HG03064 (cell line): Measurements from ENCODE around the gene NTPCR.

Source experiments
- ATAC-seq: cut with Tn5 transposase; IDR thresholded peaks from one replicate; pipeline ENCODE4 v1.9.1; 2021; ENCODE audit warnings: low read depth; ENCODE audit not compliant: unreplicated experiment

NTPCR gene

GRCh38 chr1:233005156-233005555 lies 54.7 kb downstream of the NTPCR start:
- no peak for ATAC-seq

GRCh38 chr1:233005703-233006102 lies 55.3 kb downstream of the NTPCR start:
- no peak for ATAC-seq

DNA sequence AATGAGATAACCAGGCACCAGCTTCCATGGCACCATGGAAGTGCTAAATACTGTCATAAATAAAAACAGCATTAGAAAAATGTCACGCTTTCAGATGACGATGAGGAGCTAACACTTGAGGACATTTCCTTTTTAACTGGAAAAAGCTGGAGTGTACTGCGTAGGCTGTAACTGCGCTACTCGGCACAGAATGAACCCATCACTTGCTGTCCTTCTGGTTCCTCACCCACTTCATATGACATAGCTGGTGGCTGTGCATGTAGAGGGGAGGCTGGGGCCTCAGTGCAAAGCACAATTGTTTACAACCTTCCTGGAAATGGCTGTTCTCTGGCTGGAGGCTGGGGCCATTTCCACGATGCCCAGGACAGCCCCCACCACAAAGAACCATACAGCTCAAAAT lies 55.7 kb downstream of the NTPCR start:
- ATAC-seq, result no peak

DNA sequence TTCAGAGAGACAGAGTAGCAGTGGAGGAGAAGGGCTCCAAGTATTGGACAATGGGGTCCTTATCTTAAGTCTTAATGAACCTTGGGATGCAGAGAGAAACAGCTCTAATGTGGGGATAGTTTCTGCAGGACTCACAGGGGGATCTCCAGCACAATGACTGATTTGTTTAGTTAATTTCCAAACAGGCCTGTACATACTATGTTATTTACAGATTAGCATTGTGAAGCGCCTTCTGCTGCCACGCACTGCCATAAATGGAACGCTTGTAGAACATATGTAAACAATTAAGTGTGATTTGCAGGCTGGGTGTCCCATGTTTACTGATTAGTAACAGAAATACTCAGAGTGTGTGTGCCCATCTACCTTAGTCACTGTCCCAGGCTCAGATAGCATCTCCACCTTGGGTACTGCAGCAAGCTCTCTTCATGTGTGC lies 56.1 kb downstream of the NTPCR start:
- ATAC-seq, result no peak

DNA sequence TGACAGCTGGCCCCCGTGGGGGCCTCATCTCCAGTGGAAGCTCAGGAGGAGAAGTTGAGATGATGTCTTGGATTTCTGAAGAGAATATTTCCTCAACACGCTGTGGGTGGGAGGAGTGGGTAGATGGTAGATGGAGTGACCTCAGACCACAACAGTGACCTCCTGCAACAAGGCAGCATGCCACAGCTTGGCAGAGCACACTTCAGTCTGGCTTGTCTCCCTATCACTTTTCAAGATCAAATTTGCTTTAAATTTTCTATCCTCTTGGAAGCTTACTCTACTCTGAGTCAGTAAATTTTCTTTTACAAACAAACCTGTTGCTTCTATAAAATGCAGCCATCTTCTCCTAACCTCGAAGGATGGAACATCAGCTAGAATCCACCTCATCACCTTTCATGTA lies 59.7 kb downstream of the NTPCR start:
- ATAC-seq, result no peak

GRCh38 chr1:233012021-233012420 lies 61.6 kb downstream of the NTPCR start:
- ATAC-seq, result no peak

DNA sequence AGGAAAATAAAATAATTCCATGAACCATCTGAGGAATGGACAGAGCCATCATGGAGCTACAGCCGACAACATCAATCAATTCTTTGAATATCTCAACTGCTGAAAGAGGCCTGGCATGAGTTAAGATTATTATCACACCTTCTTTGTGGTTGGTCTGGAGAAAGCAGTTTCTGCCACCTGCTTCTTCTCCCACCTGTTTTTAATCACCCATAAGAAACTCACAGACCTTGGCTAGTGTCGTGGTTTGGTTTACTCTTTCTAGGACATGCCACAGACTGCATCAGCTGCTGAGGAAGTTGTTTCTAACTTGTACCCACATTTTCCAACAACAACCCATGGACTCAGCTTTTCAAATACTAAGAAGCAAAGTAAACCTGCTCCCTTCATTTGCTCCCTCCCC lies 65.6 kb downstream of the NTPCR start:
- no peak for ATAC-seq

DNA sequence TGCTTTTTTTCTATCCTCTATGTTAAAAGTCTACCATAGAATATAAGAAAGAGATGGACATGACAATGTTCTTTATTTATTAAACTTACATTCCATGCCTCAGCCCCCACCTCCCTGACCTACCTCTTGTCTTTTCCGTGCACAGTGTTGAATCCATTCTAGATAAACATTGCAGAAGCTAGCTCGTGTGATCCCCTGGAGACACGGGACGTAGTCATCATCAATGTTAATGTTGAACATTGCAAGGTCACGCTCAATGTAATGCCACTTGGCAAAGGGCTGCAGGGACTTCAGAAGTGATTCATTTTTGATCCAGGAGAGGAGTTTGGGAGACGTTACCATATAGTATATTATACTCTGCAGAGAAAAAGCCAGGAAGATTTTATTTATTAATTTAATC lies 66.4 kb downstream of the NTPCR start:
- ATAC-seq, result no peak

DNA sequence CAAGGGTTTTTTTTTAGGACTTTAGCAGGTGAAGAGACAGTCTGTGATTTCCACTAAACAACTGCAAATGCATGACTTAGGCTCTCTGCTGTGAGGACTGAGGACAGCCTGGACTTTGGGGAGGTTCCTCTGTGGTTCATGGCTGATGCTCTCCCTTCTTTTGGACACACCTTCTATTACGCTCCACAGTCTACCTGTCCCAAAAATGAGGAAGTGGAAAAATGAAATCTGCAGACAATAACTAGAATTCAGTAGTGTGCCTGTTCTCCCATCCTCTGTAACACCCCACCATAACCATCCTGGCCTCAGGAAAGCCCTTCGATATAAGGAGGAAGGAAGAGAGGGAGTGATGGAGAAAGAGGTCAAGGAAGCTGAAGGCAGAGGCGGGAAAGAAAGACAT lies 68.7 kb downstream of the NTPCR start:
- no peak for ATAC-seq

DNA sequence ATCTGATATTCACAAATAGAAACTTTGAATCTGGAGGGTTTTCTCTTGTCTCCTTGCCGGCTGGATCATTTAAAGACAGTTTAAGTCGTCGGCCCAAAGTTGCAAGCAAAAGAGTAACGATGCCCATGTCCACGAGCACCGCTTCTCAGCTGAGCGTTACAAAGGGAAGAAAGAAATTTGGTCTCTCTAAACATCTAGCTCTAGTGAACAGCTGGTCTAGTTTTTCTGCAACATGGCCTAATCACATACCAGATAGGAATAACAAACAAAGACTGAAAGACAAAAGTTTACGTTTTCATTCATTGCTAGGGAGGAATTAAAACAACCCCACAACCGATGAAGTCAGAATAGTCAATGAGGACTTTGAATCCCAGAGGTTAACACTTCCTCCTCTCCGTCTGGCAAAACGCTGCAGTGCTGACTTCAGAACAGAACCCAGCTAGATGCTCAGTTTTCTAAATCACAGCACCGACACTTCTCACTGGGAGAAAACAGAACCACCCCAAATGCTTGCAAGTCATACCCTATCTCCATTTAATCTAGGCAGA lies 69.4 kb downstream of the NTPCR start:
- ATAC-seq, result no peak

GRCh38 chr1:233020426-233020825 lies 70.0 kb downstream of the NTPCR start:
- no peak for ATAC-seq

DNA sequence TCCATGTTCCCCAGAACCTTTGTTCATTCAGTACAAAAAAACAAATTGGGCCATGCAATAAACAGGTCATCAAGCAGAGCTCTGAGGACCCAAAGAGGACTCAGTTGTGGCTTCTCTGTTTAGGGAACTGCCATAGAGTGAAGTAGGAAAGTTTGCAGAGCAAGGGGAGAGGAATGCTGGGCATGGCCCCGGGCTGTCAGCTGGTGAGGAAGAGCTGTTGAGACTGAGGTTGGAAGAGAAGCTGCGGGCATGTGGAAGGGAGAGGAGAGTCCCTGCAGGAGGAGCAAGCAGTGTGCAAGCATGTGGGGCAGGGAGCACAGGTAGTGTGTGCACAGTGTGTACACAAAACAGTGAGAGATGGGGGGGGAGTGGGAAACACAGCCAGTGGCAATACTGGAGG lies 71.8 kb downstream of the NTPCR start:
- ATAC-seq, result no peak

GRCh38 chr1:233024199-233024598 lies 73.8 kb downstream of the NTPCR start:
- no peak for ATAC-seq

DNA sequence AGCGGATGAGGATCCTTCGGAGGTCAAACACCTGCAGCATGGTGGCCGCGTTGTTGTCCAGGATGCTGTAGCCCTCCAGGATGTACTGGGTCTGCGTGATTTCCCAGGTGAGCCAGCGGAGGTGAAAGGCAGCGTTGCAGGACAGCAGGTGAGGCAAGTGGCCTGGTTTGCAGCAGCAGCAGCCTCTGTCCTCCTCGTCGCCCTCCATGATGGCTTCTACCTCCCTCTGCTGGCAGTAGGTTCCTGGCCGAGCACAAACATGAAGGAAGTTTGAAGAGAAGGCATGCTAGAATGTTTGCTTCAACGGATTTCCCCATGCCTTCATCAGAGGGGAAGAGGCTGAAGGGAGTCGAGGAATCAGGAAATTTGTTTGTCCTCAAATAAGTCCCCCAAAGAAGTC lies 74.7 kb downstream of the NTPCR start:
- no peak for ATAC-seq

- ATAC-seq, result no peak
Measured at GRCh38 chr1:233025567-233025966, 75.2 kb downstream of the NTPCR start.

DNA sequence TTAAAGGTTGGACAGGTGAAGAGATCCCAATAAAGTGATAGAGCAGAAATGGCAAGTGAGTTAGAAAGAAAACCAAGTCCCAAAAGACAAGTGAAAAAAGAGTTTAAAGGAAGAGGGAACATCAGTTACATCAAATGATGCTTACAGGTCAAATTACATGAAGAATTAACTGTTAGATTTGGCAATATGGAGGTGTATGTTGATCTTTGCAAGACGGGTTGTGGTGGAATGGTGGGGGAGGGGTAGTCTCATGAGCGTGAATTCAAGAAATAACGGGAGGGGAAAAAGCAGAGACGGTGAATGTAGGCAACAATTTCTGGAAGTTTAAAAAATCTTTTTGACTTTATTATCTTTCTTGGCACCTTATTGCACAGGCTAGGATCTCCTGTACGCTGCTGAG lies 76.6 kb downstream of the NTPCR start:
- no peak for ATAC-seq

DNA sequence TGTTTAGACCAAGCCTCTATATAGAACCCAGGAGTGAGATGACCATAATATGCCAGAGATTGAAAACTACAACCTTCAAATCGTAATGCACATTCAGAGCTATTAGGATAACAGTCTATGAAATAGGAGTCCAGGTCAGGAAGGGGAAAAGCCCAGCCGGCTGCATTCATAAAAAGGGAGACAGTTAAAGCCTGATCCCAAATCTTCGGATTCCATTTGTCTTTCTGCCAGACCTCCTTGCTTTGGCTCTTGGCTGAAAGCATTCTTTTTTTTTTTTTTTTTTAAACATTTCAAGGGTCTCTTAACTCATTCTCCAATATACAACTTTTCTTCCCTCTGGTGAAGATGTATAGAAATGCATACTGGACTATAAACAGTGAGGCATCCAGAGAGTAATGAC lies 81.1 kb downstream of the NTPCR start:
- ATAC-seq, result no peak

DNA sequence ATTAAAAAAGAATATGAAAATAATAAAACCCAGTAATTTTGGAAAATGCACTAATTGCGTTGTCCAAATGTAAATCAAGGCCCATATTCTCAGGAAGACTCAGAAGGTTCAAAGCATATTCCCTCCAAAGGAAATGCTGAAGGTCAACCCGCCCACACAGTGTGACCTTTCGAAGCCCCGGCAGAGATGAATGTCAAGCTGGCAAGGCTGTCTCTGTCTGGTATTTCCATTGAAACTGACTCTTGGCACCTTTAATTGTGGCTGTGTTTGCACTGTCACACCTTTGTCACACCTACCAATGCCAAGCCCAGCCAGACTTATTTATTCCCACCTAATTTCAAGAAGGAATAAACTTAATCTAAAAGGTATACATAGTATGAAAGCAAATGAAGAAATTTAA lies 82.5 kb downstream of the NTPCR start:
- ATAC-seq, result no peak

GRCh38 chr1:233033361-233033760 lies 83.0 kb downstream of the NTPCR start:
- no peak for ATAC-seq
